SK-N-MC (cell line): ENCODE results near the gene KRT25.

Experiments
- EZH2 ChIP-seq: fragments of 200-600 bp; sonication (generic); IDR thresholded peaks from one replicate; pipeline ENCODE4 v1.6.1; 2017; ENCODE audit warnings: antibody characterized with exemption
- POLR2AphosphoS5 ChIP-seq: IDR thresholded peaks from 2 replicates; pipeline ENCODE4 v1.6.1; 2012; ENCODE audit warnings: mild to moderate bottlenecking, low read depth, low read length, borderline replicate concordance

DNA sequence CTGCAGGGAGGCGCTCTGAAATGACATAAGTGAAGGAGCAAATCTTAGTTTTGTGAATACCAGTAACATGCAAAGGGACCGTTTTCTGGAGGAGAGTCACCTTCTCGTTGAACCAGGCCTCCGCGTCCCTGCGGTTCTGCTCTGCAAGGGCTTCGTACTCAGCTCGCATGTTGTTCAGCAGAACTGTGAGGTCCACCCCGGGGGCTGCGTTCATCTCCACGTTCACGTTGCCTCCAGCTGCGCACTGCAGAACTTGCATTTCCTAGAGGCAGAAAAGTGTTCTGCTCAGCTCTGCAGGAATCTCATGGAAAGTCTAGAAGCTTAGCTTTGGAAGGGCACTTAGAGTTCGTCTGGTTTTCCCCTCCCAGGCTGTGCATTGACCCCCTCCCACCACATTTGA is 4.1 kb downstream of the KRT25 start:
- TF ChIP-seq POLR2AphosphoS5 (no peak; the same call in 1 of the 2 replicates), EZH2 (no peak)
